PC-3 (cell line): ENCODE measurements around the gene DAPP1.

ENCODE experiments used
- EZH2phosphoT487 ChIP-seq: fragments of 300-600 bp; sonication (generic); IDR thresholded peaks from 2 replicates; pipeline ENCODE4 v1.6.1; 2018; ENCODE audit warnings: mild to moderate bottlenecking, antibody characterized with exemption, low read length, borderline replicate concordance
- TF ChIP-seq, protein P1 (sequence below): fragments of 300-600 bp; sonication (generic); conservative IDR thresholded peaks from 2 replicates; pipeline ENCODE4 v1.5.1; 2017; ENCODE audit warnings: antibody characterized with exemption, low read depth, mild to moderate bottlenecking, low read length

DNA sequence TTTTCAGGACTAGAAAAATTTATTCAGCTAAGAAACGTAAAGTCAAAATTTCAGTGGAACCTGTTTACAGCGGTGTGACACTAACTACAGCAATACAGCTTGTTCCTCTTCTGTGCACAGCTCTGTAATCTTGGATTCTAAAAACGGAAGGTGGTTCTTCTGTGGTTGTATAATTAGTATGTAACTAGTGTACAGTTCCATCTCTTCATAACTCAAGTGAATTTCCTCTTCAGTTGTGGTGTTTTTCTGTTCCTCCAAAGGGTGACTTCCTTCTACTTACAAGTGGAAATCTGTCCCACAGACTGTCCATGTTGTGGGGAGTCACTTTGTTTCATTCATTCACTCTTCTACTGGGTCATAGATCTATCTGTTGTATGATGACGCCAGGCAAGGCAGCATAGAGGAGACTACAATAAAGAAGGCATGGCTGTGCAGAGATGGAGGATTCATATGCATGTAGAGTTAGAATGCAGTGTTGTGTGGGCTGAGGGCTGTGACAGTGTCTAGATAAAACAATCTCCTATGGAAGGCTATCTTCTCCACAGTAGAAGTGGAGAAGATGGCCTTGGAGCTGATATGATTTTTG lies 5.4 kb downstream of the DAPP1 start:
- TF ChIP-seq, protein P1, sequence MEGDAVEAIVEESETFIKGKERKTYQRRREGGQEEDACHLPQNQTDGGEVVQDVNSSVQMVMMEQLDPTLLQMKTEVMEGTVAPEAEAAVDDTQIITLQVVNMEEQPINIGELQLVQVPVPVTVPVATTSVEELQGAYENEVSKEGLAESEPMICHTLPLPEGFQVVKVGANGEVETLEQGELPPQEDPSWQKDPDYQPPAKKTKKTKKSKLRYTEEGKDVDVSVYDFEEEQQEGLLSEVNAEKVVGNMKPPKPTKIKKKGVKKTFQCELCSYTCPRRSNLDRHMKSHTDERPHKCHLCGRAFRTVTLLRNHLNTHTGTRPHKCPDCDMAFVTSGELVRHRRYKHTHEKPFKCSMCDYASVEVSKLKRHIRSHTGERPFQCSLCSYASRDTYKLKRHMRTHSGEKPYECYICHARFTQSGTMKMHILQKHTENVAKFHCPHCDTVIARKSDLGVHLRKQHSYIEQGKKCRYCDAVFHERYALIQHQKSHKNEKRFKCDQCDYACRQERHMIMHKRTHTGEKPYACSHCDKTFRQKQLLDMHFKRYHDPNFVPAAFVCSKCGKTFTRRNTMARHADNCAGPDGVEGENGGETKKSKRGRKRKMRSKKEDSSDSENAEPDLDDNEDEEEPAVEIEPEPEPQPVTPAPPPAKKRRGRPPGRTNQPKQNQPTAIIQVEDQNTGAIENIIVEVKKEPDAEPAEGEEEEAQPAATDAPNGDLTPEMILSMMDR: no peak
- TF ChIP-seq EZH2phosphoT487: no peak
